NCI-H1417 (cell line): ENCODE data around the gene CS.
A peak's percentile ranks its signal among the peaks of the same experiment; 100 is the strongest.
"Not testable (repeated sequence)": the region's sequence is repeated elsewhere in the genome, so short reads cannot be mapped to it uniquely, and the experiment has no call there.

ENCODE experiments used
- DNase-seq, 3 experiments: peaks; one replicate each; lab custom pipeline; 2025; lab: John Stamatoyannopoulos, UW

The CS gene

DNA sequence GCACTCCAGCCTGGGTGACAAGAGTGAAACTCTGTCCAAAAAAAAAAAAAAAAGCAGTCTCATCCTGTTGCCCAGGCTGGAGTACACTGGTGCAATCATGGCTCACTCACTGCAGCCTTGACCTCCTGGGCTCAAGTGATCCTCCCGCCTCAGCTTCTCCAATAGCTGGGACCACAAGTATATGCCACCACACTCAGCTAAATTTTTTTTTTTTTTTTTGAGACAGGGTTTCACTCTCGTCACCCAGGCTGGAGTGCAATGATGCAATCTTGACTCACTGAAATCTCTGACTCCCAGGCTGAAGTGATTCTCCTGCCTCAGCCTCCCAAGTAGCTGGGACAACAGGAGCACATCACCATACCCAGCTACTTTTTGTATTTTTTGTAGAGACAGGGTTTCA is 20.9 kb upstream of the CS start:
- no peak for DNase-seq

DNA sequence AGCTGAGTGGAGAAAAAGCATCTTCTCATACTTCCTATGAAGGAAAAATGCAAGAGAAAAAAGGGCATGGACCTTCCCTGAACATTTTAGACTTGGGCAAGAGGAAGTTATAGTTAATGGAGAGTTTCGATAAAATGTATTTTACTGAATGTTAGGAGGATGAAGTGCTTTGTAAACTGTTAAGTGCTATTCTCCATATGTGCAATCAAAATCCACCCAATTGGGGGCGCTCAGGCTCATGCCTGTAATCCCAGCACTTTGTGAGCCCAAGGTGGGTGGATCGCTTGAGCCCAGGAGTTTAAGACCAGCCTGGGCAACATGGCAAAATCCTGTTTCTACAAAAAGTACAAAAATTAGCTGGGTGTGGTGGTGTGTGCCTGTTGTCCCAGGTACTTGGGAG is 17.5 kb upstream of the CS start:
- DNase-seq, result no peak

DNA sequence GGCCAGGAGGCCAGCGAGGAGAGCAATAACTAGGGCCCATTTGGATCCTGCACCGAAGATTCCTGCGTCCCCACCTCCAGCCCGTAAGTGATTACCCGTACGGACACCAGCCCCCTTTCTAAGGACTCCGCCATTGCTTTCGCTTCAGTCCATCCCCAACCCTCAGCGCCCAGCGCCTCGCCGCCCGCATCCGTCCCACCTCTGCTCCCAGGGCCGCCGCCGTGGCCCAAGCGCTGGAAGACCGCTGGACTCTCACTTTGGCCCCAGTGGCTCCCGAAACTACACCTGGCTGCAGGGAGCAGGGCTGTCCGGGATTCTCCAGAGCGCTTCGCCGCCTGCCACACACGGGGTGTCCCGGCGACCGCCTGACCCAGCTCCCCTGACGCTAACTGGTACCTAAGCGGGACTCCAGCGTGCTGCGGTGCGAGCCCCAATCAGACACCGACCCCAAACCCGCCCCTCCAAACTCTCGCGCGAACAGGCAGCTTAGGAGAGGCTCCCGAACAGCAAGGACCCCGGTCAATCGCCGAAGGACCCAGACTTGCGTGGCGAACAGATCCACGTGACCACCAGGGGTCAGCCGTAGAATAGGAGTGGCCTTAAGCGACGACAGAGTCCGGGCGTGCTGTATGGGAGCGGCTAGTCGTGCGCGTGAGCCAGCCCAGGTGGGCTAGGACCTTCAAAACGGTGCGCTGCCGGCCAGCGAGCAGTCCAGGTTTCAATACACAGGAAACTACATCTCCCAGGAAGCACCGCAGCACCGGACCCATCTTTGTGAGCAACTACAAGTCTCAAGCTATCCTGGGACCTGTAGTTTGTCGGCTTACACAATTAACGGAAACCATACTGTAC is 15.7 kb upstream of the CS start, which contains the start of gene CNPY2:
CNPY2 (minus strand) TSS at position 367 of the 852 bp plus-strand sequence. CDS start 771 bp downstream, outside the sequence.
- DNase-seq, result peak; percentile 98 to 99 (median 98)

DNA sequence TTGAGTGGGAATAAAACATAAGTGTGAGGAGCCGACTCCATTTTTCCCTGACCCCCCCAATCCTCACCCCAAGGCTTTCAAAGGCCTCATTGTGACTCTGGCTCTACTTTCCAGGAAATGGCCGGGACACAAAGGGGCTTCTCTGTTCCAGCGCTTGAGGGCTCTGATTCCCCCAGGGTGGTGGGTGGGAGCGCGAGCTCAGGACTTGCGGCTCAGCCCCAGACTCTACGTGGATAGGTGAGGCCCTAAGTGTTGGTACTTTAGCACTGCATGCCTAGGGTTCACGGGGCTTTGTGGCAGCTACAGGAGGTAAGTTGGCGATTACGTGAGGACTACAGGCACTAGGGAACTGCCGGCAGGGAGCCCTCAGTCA is 15.1 kb upstream of the CS start:
- DNase-seq, result peak in 1 of 3 experiments; percentile 69

DNA sequence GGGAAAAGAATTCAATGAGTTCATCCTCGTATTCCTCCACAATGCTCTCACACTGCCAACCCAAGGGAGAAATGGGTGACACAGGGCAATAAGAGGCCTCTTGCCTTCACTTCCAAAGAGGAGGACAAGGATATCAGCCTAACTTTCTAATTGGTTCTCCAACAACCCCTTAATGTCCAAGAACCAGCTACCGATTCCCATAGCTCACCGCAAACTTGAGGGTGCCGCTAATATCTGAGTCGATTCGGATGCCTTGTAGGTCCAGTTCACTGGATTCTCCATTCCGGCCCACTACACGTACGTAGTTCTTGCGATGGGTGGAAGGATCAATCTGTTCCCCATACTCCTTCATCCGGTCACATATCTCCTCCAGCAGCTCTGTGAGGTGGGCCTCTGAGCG is 10.9 kb upstream of the CS start:
- no peak for DNase-seq

DNA sequence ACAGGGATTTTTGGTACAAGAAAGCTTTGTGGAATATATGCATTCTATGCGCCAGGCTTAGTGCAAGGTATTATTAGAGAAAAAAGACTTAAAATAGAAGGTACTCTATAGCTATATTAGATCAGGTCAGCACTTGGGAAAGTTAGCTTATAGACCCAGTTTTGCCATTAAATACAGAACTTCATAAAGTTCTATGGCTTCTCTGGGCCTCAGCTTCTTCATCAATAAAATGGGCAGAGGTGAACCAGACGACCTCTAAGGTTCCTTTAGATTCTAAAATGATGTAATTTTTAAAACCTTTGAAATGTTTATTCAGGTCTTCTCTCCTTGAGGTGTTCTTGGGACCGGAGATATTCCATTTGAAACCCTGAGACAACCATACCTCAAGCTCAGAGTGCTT is 8.6 kb upstream of the CS start:
- no peak for DNase-seq

DNA sequence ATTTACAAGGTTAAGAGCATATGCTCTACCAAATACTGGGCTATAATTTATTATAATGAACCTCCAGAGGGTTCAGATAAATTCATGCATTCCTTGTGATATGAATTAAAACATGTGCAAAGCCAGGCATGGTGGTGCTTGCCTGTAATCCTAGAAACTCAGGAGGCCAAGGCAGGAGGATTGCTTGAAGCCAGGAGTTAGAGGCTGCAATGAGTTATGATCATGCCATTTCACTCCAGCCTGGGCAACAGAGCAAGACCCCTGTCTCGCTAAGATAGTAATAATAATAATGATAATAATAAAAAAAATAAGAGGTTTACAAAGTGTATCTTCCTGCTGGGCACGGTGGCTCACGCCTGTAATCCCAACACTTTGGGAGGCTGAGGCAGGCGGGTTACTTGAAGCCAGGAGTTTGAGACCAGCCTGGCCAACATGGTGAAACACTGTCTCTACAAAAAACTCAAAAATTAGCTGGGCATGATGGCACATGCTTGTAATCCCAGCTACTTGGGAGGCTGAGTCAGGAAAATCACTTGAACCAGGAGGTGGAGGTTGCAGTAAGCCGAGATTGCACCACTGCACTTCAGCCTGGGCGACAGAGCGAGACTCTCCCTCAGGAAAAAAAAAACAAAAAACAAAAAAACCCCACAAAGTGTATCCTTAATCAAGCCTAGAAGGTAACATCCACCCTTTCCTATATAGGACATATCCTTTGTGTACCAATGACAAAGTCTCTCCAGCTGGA is 7.3 kb upstream of the CS start:
- no peak for DNase-seq

DNA sequence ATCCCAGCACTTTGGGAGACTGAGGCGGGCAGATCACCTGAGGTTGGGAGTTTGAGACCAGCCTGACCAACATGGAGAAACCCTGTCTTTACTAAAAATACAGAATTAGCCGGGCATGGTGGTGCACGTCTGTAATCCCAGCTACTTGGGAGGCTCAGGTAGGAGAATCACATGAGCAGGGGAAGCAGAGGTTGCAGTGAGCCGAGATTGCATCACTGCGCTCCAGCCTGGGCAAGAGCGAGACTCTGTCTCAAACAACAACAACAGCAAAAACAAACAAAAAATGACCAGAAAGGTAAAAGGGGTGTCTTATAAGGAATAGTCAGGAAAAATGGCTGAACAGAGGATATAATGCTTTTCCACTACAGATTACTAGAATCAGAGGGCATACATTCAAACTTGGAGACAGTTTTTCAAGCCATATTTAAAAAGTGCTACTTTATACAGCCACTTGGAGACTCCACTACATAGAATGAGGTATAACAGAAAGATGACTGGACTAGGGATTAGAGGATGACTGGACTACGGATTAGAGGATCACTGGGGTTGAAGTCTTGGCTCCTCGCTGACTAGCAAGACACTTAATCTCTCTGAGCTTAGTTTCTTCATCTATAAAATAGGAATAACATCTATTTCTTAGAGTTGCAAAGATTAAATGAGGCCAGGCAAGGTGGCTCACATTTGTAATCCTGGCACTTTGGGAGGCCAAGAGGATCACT is 4.9 kb upstream of the CS start:
- no peak for DNase-seq

DNA sequence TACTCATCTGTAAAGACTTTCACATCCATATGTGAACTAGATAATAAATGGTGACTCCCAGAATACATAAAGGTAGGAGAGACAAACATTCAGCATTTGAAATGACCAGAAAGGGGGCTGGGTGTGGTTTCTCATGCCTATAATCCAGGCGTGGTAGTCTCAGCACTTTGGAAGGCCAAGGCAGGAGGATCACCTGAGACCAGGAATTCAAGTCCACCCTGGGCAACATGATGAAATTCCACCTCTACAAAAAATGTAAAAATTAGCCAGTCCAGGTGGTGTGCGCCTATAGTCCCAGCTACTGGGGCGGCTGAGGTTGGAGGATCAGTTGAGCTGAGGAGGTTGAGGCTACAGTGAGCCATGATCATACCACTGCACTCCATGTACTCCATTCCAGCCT is 4.1 kb upstream of the CS start:
- no peak for DNase-seq

DNA sequence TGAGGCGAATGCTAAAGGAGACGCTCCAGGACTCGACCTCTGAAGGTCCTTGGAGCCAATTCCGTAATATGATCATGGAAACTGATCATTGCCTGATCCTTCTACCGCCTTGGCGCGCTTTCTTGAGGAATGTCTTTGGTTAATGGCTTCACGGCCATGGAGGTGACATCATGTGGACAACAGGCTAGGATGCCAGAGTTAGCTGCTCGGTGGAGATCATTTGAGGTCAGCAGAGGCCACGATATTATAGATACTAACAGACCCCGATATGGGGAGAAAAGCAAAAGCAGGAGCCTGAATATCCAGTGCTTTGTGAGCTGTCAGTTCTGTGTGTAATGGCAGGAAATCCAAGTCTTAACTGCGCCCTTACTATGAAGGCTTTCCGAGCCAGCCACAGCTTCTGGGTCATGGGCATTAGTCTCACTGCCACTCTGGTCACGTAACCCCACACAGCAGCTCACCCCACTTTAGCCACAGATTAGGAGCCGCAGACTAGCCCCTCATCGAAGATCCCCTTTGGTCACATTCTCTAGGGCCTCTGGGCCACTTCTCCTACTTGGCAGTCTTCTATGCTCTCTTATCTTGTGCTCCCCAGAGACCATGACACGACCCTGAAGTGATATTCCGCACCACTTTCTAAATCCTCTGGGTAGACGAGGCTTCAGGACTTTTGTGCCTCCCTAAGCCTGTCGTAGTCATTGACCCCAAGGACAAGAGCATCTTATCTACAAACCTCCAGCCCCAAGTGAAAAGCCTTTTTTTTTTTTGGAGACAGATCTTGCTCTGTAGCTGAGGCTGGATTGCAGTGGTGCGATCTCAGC is 724 bp upstream of the CS start:
- DNase-seq, result no peak

DNA sequence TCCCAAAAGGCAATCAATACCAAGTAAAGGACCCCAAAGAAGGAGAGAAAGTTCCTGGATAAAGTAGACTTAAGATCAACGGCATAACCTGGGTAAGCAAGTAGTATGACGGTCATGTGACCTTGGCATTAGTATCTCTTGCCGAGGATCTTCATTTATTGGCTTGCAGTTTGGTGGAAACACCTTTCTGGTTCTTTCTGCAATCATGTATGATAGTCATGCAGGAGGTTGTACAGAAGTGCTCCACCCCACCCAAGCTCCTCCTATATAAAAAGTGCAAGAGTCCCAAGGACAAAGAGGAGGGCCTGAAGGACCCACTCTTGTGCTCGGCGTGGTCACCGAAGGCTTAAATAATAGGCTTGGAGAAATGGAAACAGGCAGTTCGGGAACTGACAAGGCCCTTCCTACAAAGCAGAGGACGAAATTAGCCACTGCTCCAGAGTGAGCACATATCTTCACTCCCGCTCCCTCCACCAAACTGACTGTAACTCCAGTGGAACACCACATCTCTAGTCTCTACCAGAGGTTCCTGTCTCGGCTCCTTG is 750 bp downstream of the CS start:
- peak in 1 of 3 experiments; percentile 42 for DNase-seq

DNA sequence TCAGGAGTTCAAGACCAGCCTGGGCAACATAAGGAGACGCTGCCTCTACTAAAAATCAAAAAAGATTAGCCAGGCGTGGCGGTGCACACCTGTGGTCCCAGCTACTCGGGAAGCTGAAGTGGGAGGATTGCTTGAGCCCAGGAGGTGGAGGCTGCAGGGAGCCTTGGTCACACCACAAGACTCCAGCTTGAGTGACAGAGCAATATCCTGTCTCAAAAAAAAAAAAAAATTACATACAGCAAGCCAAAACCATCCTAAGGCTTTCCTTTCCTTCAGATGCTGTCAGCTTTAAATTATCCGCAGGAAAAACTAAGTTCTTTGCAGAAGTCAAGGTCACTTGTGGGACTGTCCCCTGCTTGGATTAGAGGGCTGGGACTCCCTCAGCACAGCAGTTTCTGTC is 1.3 kb downstream of the CS start:
- no peak for DNase-seq

DNA sequence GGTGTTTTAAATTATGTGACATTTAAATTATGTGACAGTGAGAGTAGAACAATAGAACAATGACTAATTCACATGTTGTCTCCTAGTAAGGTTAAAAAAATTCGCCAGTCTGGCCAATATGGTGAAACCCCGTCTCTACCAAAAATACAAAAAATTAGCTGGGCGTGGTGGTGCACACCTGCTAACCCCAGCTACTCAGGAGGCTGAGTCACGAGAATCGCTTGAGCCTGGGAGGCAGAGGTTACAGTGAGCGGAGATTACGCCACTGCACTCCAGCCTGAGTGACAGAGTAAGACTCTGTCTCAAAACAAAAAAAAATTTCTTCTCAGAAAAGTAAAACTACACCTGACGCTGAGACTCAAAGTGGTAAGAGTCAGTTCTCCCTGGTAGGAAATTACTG is 2.7 kb downstream of the CS start:
- no peak for DNase-seq

DNA sequence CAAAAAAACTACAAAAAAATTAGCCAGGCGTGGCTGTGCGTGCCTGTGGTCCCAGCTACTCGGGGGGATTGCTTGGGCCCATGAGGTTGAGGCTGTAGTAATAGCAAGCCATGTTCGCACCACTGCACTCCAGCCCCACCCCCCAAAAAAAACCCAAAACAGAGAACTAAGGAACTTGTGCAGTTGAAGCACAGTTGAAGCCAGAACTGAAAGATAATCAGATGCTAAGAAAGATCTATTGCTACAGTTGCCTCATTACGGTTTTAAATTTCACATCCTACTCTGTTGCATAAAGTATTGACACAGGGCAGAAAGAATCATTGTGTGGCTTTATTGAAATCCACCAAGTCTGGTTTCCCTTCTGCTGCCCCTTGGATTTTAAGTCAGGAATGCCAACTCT is 3.8 kb downstream of the CS start:
- DNase-seq, result no peak

DNA sequence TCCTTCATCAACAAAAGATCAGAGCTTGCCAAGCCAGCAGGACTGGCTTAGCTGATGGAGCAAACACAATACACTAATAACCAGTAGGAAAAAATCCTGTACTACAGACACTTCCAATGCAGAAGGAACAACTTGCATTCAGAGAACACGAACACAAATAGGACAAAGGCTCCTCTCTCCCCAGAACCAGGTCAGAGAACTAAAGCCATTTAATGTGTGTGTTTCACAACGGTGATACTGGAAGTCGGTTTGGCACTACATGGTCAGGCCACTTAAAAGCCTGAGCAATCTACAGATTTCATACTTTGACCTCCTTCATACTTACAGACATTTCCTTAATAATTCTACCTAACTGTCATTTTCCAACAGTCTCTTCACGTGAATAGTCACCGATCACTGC is 6.3 kb downstream of the CS start:
- DNase-seq, result no peak

DNA sequence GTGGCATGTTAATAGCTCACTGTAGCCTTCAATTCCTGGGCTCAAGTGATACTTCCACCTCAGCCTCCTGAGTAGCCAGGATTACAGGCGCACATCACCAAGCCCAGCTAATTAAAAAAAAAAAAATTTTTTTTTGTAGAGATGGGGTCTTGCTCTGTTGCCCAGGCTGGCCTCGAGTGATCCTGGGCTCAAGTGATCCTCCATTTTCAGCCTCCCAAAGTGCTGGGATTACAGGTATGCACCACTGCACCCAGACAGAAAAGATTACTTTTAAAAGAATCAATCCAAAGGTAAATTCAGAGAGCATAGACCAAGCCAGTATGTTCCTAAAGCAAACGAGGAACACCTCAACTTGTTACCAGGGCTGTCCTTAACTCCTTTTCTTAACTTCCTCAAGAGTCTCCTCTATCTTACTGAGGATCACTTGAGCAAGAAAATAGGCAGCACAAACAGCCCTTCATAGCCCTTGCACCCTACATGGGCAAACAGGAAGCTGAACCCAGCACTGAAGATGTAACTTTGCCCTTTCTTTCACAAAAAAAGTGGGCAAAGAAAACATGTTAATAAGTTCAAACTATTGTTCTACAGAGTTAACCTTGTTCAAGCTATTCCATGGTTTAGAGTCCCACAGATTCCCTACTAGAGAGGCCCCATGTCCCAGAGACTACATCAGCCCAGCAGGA is 11.3 kb downstream of the CS start:
- no peak for DNase-seq

DNA sequence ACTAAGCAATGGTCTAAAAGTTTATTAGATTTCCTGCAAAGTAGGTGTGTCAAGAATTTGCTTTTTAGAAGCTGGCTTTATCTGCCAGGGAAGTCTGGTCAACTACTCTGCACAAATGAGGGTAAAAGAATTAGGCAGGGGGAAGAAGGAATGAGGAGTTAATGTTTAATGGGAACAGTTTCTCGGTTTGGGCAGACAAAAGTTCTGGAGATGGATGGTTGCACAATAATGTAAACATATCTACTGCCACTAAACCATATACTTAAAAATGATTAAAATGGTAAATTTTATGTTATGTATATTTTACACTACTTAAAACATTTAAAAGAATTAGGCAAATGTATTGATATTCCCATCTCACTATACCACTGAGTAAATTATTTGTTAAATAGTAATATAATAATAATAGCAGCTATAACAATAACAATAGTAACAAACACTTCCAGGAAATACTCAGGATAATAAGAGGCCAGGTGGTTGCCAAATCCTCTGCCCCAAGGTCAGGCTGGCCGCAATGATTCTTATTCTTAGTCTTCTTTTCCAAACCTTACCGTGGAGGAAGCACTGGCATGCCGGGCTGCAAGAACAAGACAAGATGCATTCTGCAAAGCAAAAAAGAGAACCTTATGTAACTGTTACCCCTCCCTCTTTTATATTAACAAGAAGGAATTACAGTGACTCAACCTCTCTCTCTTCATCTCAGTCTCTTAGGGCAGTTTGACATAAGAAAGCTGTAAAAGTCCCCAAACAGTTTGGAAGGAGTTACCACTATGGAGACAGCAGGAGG is 13.9 kb downstream of the CS start:
- no peak for DNase-seq

DNA sequence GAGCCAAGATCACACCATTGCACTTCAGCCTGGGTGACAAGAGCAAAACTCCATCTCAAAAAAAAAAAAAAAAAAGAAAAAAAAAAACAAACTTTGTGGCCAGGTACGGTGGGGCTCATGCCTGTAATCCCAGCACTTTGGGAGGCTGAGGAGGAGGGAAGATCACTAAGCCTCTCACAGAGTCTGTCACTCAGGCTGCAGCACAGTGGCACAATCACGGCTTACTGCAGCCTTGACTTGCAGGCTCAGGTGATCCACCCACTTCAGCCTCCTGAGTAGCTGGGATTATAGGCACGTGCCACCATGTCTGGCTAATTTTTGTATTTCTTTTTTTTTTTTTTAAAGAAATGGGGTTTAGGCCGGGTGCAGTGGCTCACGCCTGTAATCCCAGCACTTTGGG is 15.9 kb downstream of the CS start:
- DNase-seq, result not testable (repeated sequence)

DNA sequence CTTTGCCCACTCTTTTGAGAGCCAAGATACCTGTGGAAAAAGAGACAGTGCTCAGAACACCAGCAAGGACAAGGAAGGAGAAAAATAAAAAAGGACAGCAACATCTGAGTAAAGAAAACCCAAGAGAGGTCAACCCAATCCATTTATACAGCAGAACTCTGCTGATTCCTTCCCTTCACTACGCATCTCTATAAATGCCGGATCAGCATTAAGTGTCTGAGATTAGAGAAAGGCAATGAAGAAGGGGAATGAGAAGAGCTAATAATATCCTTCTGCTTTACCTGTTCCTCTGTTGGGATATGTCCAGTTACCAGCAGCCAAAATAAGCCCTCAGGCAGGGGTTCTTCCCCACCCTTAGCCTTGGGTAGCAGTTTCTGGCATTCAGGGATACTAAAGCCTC is 17.6 kb downstream of the CS start:
- DNase-seq, result no peak

DNA sequence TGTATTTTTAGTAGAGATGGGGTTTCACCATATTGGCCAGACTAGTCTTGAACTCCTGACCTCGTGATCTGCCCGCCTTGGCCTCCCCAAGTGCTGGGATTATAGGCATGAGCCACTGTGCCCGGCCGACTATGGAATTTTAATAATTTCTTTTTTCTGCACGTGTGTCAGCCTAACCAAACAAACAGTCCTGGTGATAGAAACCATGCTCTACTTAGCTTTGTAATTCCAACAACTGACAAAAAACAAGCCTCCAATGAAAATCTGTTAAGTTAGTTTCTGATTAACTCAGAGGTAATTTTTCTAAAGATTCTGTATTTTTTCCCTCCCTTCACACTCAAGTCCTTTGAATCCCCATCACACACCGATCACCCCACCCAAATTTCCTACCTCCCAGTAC is 18.1 kb downstream of the CS start:
- no peak for DNase-seq
